Endodermal cell (in vitro differentiated cells): ENCODE measurements around the gene PRDX1. TPM values are rescaled to one million over a fixed set of nuclear protein-coding genes. Genes with fewer than 3 reads are reported as not detected.

Experiments
- DNase-seq: peaks from one replicate; pipeline ENCODE4 v3.0.0-alpha.2; 2017
- H3K27ac ChIP-seq: 2 replicates; pipeline ENCODE4 v1.5.1; 2013; ENCODE audit warnings: mild to moderate bottlenecking, low read depth, low read length, moderate library complexity
- H3K27me3 ChIP-seq: 2 replicates; pipeline ENCODE4 v1.6.1; 2013; ENCODE audit warnings: mild to moderate bottlenecking, low read length, moderate library complexity; ENCODE audit not compliant: insufficient read depth, control insufficient read depth, poor library complexity, severe bottlenecking
- H3K36me3 ChIP-seq: 2 replicates; pipeline ENCODE4 v1.7.0; 2013; ENCODE audit warnings: mild to moderate bottlenecking, low read length, moderate library complexity; ENCODE audit not compliant: control insufficient read depth, insufficient read depth
- H3K4me1 ChIP-seq: one replicate; pipeline ENCODE4 v1.7.0; 2013; ENCODE audit warnings: low read length; ENCODE audit not compliant: control insufficient read depth, insufficient read depth
- H3K4me3 ChIP-seq: 2 replicates; pipeline ENCODE4 v1.5.1; 2013; ENCODE audit warnings: mild to moderate bottlenecking, low read length, moderate library complexity
- H3K9ac ChIP-seq: 2 replicates; pipeline ENCODE4 v1.6.1; 2013; ENCODE audit warnings: mild to moderate bottlenecking, low read length, moderate library complexity; ENCODE audit not compliant: poor library complexity, severe bottlenecking; ENCODE audit errors: extremely low read depth
- H3K9me3 ChIP-seq: 2 replicates; pipeline ENCODE4 v1.6.1; 2013; ENCODE audit warnings: mild to moderate bottlenecking, low read length, moderate library complexity; ENCODE audit not compliant: control insufficient read depth
- H3K27ac Mint-ChIP-seq: 2 replicates; pipeline ENCODE4 v1.8.0; 2020; ENCODE audit warnings: mixed read lengths
- H3K27me3 Mint-ChIP-seq: 2 replicates; pipeline ENCODE4 v1.8.0; 2021; ENCODE audit warnings: mild to moderate bottlenecking, mixed read lengths; ENCODE audit not compliant: insufficient read depth
- H3K36me3 Mint-ChIP-seq: 2 replicates; pipeline ENCODE4 v1.8.0; 2020; ENCODE audit warnings: low read depth, mixed read lengths
- H3K4me1 Mint-ChIP-seq: 2 replicates; pipeline ENCODE4 v1.8.0; 2020; ENCODE audit warnings: mixed read lengths
- H3K4me3 Mint-ChIP-seq: 2 replicates; pipeline ENCODE4 v1.8.0; 2020; ENCODE audit warnings: mild to moderate bottlenecking, moderate library complexity, mixed read lengths
- H3K9me3 Mint-ChIP-seq: 2 replicates; pipeline ENCODE4 v1.8.0; 2020; ENCODE audit warnings: mild to moderate bottlenecking, mixed read lengths
- CTCF ChIP-seq: fragments of 200-600 bp; sonication (generic); conservative IDR thresholded peaks from 2 replicates; pipeline ENCODE4 v1.5.0; 2021; ENCODE audit warnings: antibody characterized with exemption, mild to moderate bottlenecking
- WGBS, 2 experiments: methylation state at CpG; one replicate each; pipeline versions ENCODE4 v1.1.5 to v1.1.7; 2013; ENCODE audit warnings: missing lambda C conversion rate in 2 of 2, mixed read lengths in 1 of 2; ENCODE audit not compliant: insufficient coverage in 1 of 2, insufficient read length in 1 of 2; 5-methylcytosine and 5-hydroxymethylcytosine counted together
- total RNA-seq, 2 donors: library from RNA; stranded (reverse); fragmentation: NEBNext Ultra II Directional in 1 of 2; extraction: Animal tissue kit (Norgen Biotek cat#: 25700) in 1 of 2; gene quantifications; 2 replicates in 1 of 2; 3 replicates in 1 of 2; pipeline ENCODE4 v1.2.1, GENCODE V29; 2021

PRDX1 gene
- total RNA-seq, 2 donors from 2014 or later, result 872 to 949 TPM

- Histone ChIP-seq H3K27ac (no peak overlapping the region), H3K4me1 (peaks cover 20% of the 10 kb centered on the region), H3K27me3 (no peaks in the 10 kb centered on the region), H3K36me3 (peaks cover 88% of the 10 kb centered on the region), H3K9ac (no peak overlapping the region), H3K4me3 (no peak overlapping the region), H3K9me3 (no peaks in the 10 kb centered on the region)
- Mint-ChIP-seq H3K27ac (peak overlapping the region; percentile 59), H3K4me3 (no peak overlapping the region), H3K4me1 (peaks cover 38% of the 10 kb centered on the region), H3K27me3 (no peaks in the 10 kb centered on the region), H3K9me3 (no peaks in the 10 kb centered on the region), H3K36me3 (peaks cover 76% of the 10 kb centered on the region)
- 75 to 80% methylated on average over 1 of the region's 1 CpG for WGBS, 2 experiments
- peak; percentile 90 for DNase-seq
- TF ChIP-seq CTCF, result peak; percentile 90
Observed at GRCh38 chr1:45512641-45513054, 9.0 kb downstream of the PRDX1 start.

GRCh38 chr1:45510972-45511527 is 10.6 kb downstream of the PRDX1 start:
- 97 to 100% methylated on average over 2 to 4 of the region's 4 CpGs for WGBS, 2 experiments
- H3K4me3 ChIP-seq, result no peak overlapping the region
- H3K4me3 Mint-ChIP-seq, result no peak overlapping the region
- H3K36me3 Mint-ChIP-seq, result peaks cover 63% of the 10 kb centered on the region
- H3K36me3 ChIP-seq, result peaks cover 73% of the 10 kb centered on the region
- no peaks in the 10 kb centered on the region for H3K27me3 Mint-ChIP-seq
- no peak for DNase-seq
- H3K27me3 ChIP-seq, result no peaks in the 10 kb centered on the region
- H3K27ac ChIP-seq, result no peak overlapping the region
- no peak for TF ChIP-seq CTCF
- peaks cover 31% of the 10 kb centered on the region for H3K4me1 Mint-ChIP-seq
- H3K27ac Mint-ChIP-seq, result peak overlapping the region; percentile 74
- H3K9me3 ChIP-seq, result no peaks in the 10 kb centered on the region
- no peak overlapping the region for H3K9ac ChIP-seq
- no peaks in the 10 kb centered on the region for H3K9me3 Mint-ChIP-seq
- H3K4me1 ChIP-seq, result peaks cover 20% of the 10 kb centered on the region

GRCh38 chr1:45510036-45510971 is 11.4 kb downstream of the PRDX1 start:
- H3K36me3 ChIP-seq, result peaks cover 66% of the 10 kb centered on the region
- no peaks in the 10 kb centered on the region for H3K9me3 Mint-ChIP-seq
- no peak overlapping the region for H3K27ac ChIP-seq
- peaks cover 25% of the 10 kb centered on the region for H3K4me1 Mint-ChIP-seq
- peaks cover 15% of the 10 kb centered on the region for H3K4me1 ChIP-seq
- H3K4me3 Mint-ChIP-seq, result no peak overlapping the region
- no peaks in the 10 kb centered on the region for H3K27me3 ChIP-seq
- H3K9ac ChIP-seq, result no peak overlapping the region
- no peaks in the 10 kb centered on the region for H3K27me3 Mint-ChIP-seq
- no peak overlapping the region for H3K27ac Mint-ChIP-seq
- DNase-seq, result no peak
- TF ChIP-seq CTCF, result no peak
- 68 to 75% methylated on average over 7 to 9 of the region's 9 CpGs for WGBS, 2 experiments
- H3K36me3 Mint-ChIP-seq, result peaks cover 57% of the 10 kb centered on the region
- no peak overlapping the region for H3K4me3 ChIP-seq
- H3K9me3 ChIP-seq, result no peaks in the 10 kb centered on the region
